GM19240 (cell line): Measurements from ENCODE around the gene ZNF600.
"Not testable (repeated sequence)": the region's sequence is repeated elsewhere in the genome, so short reads cannot be mapped to it uniquely, and the experiment has no call there.

ENCODE experiments used
- DNase-seq: peaks from one replicate; pipeline ENCODE4 v3.0.0; 2011; ENCODE audit warnings: low spot score; ENCODE audit not compliant: insufficient read length

ZNF600 gene

GRCh38 chr19:52741951-52742485 lies 44.6 kb downstream of the ZNF600 start:
- DNase-seq = no peak

- not testable (repeated sequence) for DNase-seq
Observed at GRCh38 chr19:52741371-52741770, 45.2 kb downstream of the ZNF600 start.

GRCh38 chr19:52739576-52739975 lies 47.0 kb downstream of the ZNF600 start:
- no peak for DNase-seq

GRCh38 chr19:52735734-52736133 lies 50.9 kb downstream of the ZNF600 start:
- DNase-seq = no peak

- DNase-seq = peak; percentile 89
Observed at GRCh38 chr19:52734893-52735661, 51.5 kb downstream of the ZNF600 start, which contains the start of gene ZNF611. Gene ZNF611 (minus strand): TSS chr19:52735044. CDS start chr19:52715894, 19,150 bp downstream.

- DNase-seq = peak; percentile 8
Observed at GRCh38 chr19:52734331-52734892, 52.2 kb downstream of the ZNF600 start.

GRCh38 chr19:52726051-52726450 lies 60.5 kb downstream of the ZNF600 start:
- not testable (repeated sequence) for DNase-seq

GRCh38 chr19:52725528-52725961 lies 61.0 kb downstream of the ZNF600 start:
- DNase-seq = no peak

GRCh38 chr19:52724701-52725514 lies 61.7 kb downstream of the ZNF600 start:
- DNase-seq = no peak

- not testable (repeated sequence) for DNase-seq
Observed at GRCh38 chr19:52723907-52724598, 62.5 kb downstream of the ZNF600 start.

GRCh38 chr19:52722062-52723003 lies 64.3 kb downstream of the ZNF600 start:
- DNase-seq = no peak

GRCh38 chr19:52720541-52720940 lies 66.0 kb downstream of the ZNF600 start:
- DNase-seq = not testable (repeated sequence)

- DNase-seq = no peak
Observed at GRCh38 chr19:52716522-52716921, 70.1 kb downstream of the ZNF600 start.

- DNase-seq = not testable (repeated sequence)
Observed at GRCh38 chr19:52715902-52716301, 70.7 kb downstream of the ZNF600 start.

- DNase-seq = not testable (repeated sequence)
Observed at GRCh38 chr19:52715330-52715729, 71.3 kb downstream of the ZNF600 start.
